ENCODE measurements around the gene INO80D. TPM values are rescaled to one million over a fixed set of nuclear protein-coding genes. Genes with fewer than 3 reads are reported as not detected.
"Not testable (repeated sequence)": the region's sequence is repeated elsewhere in the genome, so short reads cannot be mapped to it uniquely, and the experiment has no call there.

The INO80D gene
- total RNA-seq, 1 experiment from 2014 or later = 20.2 TPM

DNA sequence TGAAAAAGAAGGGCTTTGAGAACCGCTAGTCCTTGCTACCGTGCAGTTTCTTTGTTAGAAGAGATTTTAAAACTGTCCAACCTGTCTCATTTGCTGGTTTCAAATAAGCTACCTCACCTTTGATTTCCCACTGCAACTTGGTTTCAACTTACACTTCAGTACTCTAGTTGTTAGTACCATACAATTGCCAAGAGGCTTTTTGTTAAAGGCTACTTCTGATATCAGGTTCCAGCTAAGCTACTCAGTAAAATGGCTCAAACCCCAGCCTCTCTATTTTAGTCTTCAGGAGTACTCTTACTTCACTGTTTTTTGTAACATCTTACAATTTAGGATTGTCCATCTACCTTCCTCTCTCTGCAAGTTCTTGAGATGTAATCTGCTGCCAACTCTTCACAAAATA lies 91.6 kb downstream of the INO80D start:
- no TSS peak for BruUV-seq (replicated peaks)
- TF ChIP-seq, protein P1, sequence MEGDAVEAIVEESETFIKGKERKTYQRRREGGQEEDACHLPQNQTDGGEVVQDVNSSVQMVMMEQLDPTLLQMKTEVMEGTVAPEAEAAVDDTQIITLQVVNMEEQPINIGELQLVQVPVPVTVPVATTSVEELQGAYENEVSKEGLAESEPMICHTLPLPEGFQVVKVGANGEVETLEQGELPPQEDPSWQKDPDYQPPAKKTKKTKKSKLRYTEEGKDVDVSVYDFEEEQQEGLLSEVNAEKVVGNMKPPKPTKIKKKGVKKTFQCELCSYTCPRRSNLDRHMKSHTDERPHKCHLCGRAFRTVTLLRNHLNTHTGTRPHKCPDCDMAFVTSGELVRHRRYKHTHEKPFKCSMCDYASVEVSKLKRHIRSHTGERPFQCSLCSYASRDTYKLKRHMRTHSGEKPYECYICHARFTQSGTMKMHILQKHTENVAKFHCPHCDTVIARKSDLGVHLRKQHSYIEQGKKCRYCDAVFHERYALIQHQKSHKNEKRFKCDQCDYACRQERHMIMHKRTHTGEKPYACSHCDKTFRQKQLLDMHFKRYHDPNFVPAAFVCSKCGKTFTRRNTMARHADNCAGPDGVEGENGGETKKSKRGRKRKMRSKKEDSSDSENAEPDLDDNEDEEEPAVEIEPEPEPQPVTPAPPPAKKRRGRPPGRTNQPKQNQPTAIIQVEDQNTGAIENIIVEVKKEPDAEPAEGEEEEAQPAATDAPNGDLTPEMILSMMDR (IDR thresholded peaks at IDR 0.05; ENCODE audit: unreplicated experiment) = no peak
- DNase-seq = no peak
- H3K27ac Mint-ChIP-seq (ENCODE audit: unreplicated experiment) = no peak overlapping the region
- H3K27me3 Mint-ChIP-seq (ENCODE audit: unreplicated experiment) = no peaks in the 10 kb centered on the region
- no peak overlapping the region for H3K4me3 Mint-ChIP-seq (ENCODE audit: low read depth, unreplicated experiment)
- H3K4me1 Mint-ChIP-seq (ENCODE audit: low read depth, unreplicated experiment) = no peaks in the 10 kb centered on the region
- CTCF ChIA-PET = no interaction called here
- intact Hi-C loops (cut with micrococcal nuclease; ENCODE audit: unreplicated experiment) = no loop called here
- no peaks in the 10 kb centered on the region for H3K9me3 Mint-ChIP-seq (ENCODE audit: low read depth, unreplicated experiment)
- no peaks in the 10 kb centered on the region for H3K36me3 Mint-ChIP-seq (ENCODE audit: insufficient read depth, unreplicated experiment)

DNA sequence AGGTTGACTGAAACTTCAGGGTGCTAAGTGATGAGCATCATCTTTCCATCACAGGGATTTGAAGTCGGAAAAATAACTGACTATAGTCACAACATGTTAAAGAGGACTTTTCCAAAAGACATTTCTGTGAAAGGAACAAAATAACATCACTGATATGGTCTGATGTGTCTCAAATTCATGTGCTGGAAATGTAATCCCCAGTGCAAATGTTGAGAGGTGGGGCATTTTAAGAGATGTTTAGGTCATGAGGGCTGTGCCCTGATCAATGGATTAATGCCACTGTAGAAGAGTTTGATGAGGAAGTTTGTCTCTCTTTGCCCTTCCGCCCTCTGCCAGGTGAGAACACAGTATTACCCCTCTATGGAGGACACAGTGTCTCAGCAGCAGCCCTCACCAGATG lies 95.9 kb downstream of the INO80D start:
- no TSS peak for BruUV-seq (replicated peaks)
- no peaks in the 10 kb centered on the region for H3K27me3 Mint-ChIP-seq (ENCODE audit: unreplicated experiment)
- H3K27ac Mint-ChIP-seq (ENCODE audit: unreplicated experiment) = no peak overlapping the region
- no peaks in the 10 kb centered on the region for H3K36me3 Mint-ChIP-seq (ENCODE audit: insufficient read depth, unreplicated experiment)
- CTCF ChIA-PET = interaction anchor here (0.6 kb wide), 1 partner anchor 8 kb away, joined by 3 read pairs; no protein-coding TSS in a partner anchor
- H3K9me3 Mint-ChIP-seq (ENCODE audit: low read depth, unreplicated experiment) = no peaks in the 10 kb centered on the region
- intact Hi-C loops (cut with micrococcal nuclease; ENCODE audit: unreplicated experiment) = no loop called here
- DNase-seq = no peak
- TF ChIP-seq, protein P1 (IDR thresholded peaks at IDR 0.05; ENCODE audit: unreplicated experiment) = no peak
- no peak overlapping the region for H3K4me3 Mint-ChIP-seq (ENCODE audit: low read depth, unreplicated experiment)
- H3K4me1 Mint-ChIP-seq (ENCODE audit: low read depth, unreplicated experiment) = peaks cover 8% of the 10 kb centered on the region

DNA sequence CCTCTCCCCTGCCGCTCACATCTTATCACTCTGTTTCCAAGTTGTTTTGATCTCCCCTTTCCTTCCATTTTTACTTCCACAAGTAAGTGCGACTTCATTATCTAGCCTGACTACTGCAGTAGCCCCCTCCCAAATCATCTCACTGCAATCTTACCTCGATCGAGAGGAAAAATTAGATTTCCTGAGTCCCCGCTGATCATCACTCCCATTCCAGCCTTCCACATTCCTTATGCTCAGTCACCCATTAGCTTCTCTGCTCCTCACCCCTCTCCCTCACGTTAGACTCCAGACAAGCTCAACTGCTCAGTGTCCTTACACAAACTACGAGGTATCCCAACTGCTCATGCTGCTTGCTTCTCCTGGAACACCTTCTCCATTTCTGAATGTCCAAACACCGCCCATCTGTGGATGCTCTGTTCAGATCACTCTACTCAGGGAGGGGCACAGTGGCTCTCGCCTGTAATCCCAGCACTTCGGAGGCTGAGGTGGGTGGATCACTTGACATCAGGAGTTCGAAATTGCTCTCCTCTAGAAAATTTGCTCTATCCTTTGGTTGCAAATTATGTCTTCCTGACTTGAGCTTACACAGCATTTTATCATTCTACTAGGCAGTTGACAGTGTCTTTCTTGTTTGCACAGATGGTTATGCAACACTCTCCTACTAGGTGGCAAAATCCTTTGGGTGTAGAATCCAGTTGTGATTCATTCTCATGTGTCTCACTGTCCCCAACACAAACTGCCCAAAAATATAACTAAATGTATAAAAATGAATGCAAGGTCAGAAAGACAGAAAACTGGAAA lies 96.5 kb downstream of the INO80D start:
- H3K4me3 Mint-ChIP-seq (ENCODE audit: low read depth, unreplicated experiment) = no peak overlapping the region
- no peak for DNase-seq
- peak overlapping the region; percentile 19 for H3K27ac Mint-ChIP-seq (ENCODE audit: unreplicated experiment)
- BruUV-seq (replicated peaks) = no TSS peak
- TF ChIP-seq, protein P1 (IDR thresholded peaks at IDR 0.05; ENCODE audit: unreplicated experiment) = no peak
- no peaks in the 10 kb centered on the region for H3K36me3 Mint-ChIP-seq (ENCODE audit: insufficient read depth, unreplicated experiment)
- CTCF ChIA-PET = interaction anchor here (0.6 kb wide), 1 partner anchor 9 kb away, joined by 3 read pairs; no protein-coding TSS in a partner anchor
- no peaks in the 10 kb centered on the region for H3K9me3 Mint-ChIP-seq (ENCODE audit: low read depth, unreplicated experiment)
- intact Hi-C loops (cut with micrococcal nuclease; ENCODE audit: unreplicated experiment) = no loop called here
- H3K27me3 Mint-ChIP-seq (ENCODE audit: unreplicated experiment) = no peaks in the 10 kb centered on the region
- peaks cover 8% of the 10 kb centered on the region for H3K4me1 Mint-ChIP-seq (ENCODE audit: low read depth, unreplicated experiment)

DNA sequence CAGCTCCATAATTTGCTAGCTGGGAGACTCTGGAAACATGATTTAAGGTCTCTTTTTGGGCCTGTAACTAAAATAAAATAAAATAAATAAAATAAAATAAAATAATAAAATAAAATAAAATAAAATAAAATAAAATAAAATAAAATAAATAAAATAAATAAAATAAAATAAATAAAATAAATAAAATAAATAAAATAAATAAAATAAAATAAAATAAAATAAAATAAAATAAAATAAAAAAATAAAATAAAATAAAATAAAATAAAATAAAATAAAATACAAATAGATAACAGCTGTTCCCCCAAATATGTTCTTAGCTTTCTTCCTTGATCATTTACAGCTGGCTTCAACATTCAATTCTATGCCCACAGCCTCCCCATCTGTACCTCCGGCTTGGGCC lies 97.3 kb downstream of the INO80D start:
- intact Hi-C loops (cut with micrococcal nuclease; ENCODE audit: unreplicated experiment); CTCF ChIA-PET; H3K9me3 Mint-ChIP-seq (ENCODE audit: low read depth, unreplicated experiment); H3K27me3 Mint-ChIP-seq (ENCODE audit: unreplicated experiment); H3K4me3 Mint-ChIP-seq (ENCODE audit: low read depth, unreplicated experiment); DNase-seq; BruUV-seq (replicated peaks); H3K4me1 Mint-ChIP-seq (ENCODE audit: low read depth, unreplicated experiment); H3K36me3 Mint-ChIP-seq (ENCODE audit: insufficient read depth, unreplicated experiment): not testable (repeated sequence)
- peak overlapping the region; percentile 19 for H3K27ac Mint-ChIP-seq (ENCODE audit: unreplicated experiment)

DNA sequence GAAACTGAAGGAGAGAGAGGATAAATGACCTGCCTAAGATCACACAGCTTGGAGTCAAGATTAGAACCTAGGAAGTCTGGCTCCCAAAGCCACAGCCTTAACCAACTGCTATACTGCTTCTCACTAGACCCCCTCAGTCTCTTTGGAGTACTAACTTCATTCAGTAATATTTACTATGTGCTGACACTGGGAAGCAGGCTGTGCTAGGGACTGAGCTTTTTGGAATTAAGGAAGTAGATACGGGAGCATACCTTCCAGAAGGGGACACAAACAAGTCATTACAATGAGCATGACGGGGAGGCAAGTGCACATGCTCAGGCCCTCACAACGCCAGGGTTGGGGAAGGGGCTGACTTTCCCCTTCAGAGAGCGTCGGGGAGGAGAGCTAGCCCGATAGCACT lies 97.7 kb downstream of the INO80D start:
- Mint-ChIP-seq H3K27me3 (ENCODE audit: unreplicated experiment) (no peaks in the 10 kb centered on the region), H3K4me1 (ENCODE audit: low read depth, unreplicated experiment) (peaks cover 8% of the 10 kb centered on the region), H3K4me3 (ENCODE audit: low read depth, unreplicated experiment) (no peak overlapping the region), H3K9me3 (ENCODE audit: low read depth, unreplicated experiment) (no peaks in the 10 kb centered on the region), H3K27ac (ENCODE audit: unreplicated experiment) (no peak overlapping the region), H3K36me3 (ENCODE audit: insufficient read depth, unreplicated experiment) (no peaks in the 10 kb centered on the region)
- no TSS peak for BruUV-seq (replicated peaks)
- DNase-seq = no peak
- intact Hi-C loops (cut with micrococcal nuclease; ENCODE audit: unreplicated experiment) = no loop called here
- TF ChIP-seq, protein P1 (IDR thresholded peaks at IDR 0.05; ENCODE audit: unreplicated experiment) = no peak
- CTCF ChIA-PET = interaction anchor here (0.6 kb wide), 1 partner anchor 188 kb away, joined by 3 read pairs; no protein-coding TSS in a partner anchor

DNA sequence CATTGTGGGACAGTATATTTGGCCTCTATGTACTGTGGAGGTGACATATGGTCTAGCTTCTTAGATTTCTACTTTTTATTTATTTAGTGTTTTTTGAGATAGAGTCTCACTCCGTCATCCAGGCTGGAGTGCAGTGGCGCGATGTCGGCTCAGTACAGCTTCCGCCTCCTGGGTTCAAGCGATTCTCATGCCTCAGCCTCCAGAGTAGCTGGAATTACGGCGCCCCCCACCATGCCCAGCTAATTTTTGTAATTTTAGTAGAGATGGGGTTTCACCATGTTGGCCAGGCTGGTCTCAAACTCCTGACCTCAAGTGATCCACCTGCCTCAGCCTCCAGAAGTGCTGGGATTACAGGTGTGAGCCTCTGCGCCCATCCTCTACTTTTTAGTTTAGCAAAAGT lies 99.6 kb downstream of the INO80D start:
- H3K4me1 Mint-ChIP-seq (ENCODE audit: low read depth, unreplicated experiment); DNase-seq; H3K4me3 Mint-ChIP-seq (ENCODE audit: low read depth, unreplicated experiment); CTCF ChIA-PET; intact Hi-C loops (cut with micrococcal nuclease; ENCODE audit: unreplicated experiment); H3K27ac Mint-ChIP-seq (ENCODE audit: unreplicated experiment); H3K9me3 Mint-ChIP-seq (ENCODE audit: low read depth, unreplicated experiment); BruUV-seq (replicated peaks); H3K27me3 Mint-ChIP-seq (ENCODE audit: unreplicated experiment); H3K36me3 Mint-ChIP-seq (ENCODE audit: insufficient read depth, unreplicated experiment): not testable (repeated sequence)
